Urinary bladder (tissue), 4 donors: ENCODE data around the gene VSIG8. TPM values are rescaled to one million over a fixed set of nuclear protein-coding genes. Genes with fewer than 3 reads are reported as not detected.
"Not testable (repeated sequence)": the region's sequence is repeated elsewhere in the genome, so short reads cannot be mapped to it uniquely, and the experiment has no call there.

ENCODE experiments used
- DNase-seq: peaks from one replicate; pipeline ENCODE4 v3.0.0-alpha.2; 2015; ENCODE audit errors: extremely low spot score
- H3K27ac ChIP-seq: one replicate; pipeline ENCODE4 v1.5.1; 2013; ENCODE audit warnings: low read depth, mild to moderate bottlenecking, moderate library complexity
- H3K36me3 ChIP-seq: one replicate; pipeline ENCODE4 v1.6.1; 2013; ENCODE audit warnings: mild to moderate bottlenecking, moderate library complexity; ENCODE audit not compliant: insufficient read depth
- H3K4me1 ChIP-seq: one replicate; pipeline ENCODE4 v1.6.1; 2013; ENCODE audit warnings: mild to moderate bottlenecking, moderate library complexity; ENCODE audit not compliant: insufficient read depth
- H3K4me3 ChIP-seq: one replicate; pipeline ENCODE4 v1.5.1; 2013; ENCODE audit warnings: low read depth, low read length
- WGBS: extraction: QIAGEN DNeasy Blood & Tissue Kit; methylation state at CpG from one replicate; pipeline ENCODE4 v1.1.7; 2013; 5-methylcytosine and 5-hydroxymethylcytosine counted together
- polyA plus RNA-seq: library from polyadenylated mRNA; stranded (reverse); fragments of 200-250 nt; gene quantifications from one replicate; pipeline ENCODE4 v1.2.3, GENCODE V29; 2013
- total RNA-seq: library from RNA; depleted of rRNA; stranded (reverse); fragments of >200 nt; gene quantifications from one replicate; pipeline ENCODE4 v1.2.3, GENCODE V29; 2014
- donor health status: healthy with polysubstance abuse.
- donor health status: healthy.

The VSIG8 gene, protein sequence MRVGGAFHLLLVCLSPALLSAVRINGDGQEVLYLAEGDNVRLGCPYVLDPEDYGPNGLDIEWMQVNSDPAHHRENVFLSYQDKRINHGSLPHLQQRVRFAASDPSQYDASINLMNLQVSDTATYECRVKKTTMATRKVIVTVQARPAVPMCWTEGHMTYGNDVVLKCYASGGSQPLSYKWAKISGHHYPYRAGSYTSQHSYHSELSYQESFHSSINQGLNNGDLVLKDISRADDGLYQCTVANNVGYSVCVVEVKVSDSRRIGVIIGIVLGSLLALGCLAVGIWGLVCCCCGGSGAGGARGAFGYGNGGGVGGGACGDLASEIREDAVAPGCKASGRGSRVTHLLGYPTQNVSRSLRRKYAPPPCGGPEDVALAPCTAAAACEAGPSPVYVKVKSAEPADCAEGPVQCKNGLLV
- total RNA-seq (not detected), polyA plus RNA-seq (0.05 TPM)

DNA sequence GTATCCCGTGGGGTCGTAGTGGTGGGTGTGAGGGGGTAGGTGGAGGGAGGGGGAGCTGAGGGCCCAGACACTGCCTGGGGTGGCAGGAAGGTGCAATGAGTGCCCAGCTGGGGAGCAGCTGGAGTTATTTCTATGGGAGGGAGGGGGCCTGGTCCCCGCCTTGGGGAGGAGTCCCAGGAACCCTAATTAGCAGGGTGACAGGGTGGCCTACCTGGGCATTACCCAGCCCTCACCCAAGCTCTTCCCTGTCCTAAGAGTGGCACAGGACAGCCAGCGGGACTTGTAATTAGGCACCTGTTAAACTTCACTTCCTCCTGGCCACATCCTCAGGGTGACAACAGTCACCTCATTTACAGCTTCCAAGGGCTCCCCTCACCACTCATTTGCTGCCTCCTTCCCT is at the start of gene VSIG8:
Gene VSIG8 (minus strand): TSS at position 101 of the 400 bp plus-strand sequence. CDS start 136 bp downstream, outside the sequence.
- no peaks in the 10 kb centered on the region for H3K4me1 ChIP-seq
- no peaks in the 10 kb centered on the region for H3K36me3 ChIP-seq
- no peak within 1 kb of the TSS for H3K27ac ChIP-seq
- WGBS: 82% methylated on average over 4 of the region's 4 CpGs
- DNase-seq: no peak
- H3K4me3 ChIP-seq: no peak within 1 kb of the TSS

DNA sequence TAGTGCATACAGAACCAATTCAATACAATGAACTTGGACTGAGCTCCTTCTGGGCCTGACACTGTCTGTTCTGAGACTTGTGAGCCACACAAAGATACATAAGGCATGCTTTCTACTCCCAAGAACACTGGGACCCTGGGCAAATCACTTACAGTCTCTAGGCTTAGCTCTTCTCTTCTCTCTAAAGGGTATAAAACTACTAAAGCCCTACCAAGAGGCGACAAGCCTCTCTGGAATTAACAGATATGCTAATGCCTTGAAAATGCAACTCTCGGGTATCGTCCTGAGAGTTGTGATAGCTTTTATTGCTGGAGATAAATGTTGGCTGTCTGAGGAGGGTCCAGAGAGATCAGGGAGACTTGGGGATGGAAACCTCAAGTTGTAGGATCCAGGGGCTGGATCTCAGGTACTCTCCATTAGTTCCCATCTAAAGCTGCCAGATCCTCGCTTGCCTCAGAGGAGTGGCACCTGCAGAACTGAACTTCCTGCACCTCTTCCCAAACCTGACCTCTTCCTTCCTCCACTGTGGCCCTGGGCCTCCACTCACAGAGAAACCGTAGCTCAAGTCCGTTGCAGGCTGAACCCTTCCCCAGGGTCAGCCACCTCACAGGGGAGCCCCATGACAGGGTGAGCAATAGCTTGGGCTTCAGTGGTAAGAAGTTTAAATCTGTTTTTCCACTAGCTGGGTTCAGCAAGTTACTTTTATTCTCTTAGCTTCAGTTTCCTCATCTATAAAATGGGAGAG is 49.0 kb upstream of the VSIG8 start:
- Histone ChIP-seq H3K4me3 (no peak overlapping the region), H3K27ac (no peak overlapping the region), H3K4me1 (no peaks in the 10 kb centered on the region), H3K36me3 (no peaks in the 10 kb centered on the region)
- DNase-seq: no peak
- WGBS: 77% methylated on average over 6 of the region's 6 CpGs

DNA sequence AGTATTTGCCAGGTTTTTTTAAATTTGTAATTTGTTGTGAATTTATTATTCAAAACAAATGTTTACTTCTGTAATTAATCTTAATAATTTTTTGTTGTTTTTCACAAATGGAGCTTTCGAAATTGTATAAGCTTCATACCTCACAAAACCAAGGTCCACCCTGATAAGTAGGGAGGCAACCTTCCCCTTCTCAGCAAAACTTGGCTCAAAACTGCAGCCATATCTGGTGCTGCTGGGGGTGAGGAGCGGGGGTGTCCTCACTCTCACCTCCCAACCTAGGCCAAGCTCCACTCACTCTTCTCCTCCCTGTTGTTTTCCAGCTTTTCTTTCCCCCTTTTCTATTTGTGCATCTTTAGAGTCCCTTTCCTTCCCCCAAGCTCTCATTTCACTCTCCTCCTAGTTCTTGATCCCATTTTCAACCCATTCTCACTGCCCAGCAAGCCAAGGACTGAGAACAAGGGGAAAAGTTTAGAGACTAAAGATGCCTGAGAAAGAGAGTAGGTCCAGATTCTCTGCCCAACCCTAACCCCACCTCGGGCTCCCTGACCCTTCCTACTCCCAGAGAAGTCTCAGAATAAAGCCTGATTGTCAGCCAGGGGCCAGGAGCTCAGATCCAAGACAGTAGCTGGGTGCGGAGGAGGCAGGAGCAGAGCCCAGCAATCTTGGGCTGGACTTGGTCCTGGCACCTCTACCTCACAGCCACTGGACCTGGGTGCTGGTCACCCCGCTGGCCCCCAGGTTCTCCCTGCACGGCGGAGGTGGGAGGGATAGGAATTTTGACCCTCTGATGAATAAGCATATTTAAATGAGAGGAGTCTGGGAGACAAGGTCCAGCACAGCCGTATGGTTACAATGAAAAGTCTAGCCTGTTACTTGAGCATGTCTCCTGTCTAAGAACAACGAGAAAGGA is 45.8 kb upstream of the VSIG8 start:
- Histone ChIP-seq H3K4me1 (no peaks in the 10 kb centered on the region), H3K36me3 (no peaks in the 10 kb centered on the region), H3K4me3 (no peak overlapping the region), H3K27ac (no peak overlapping the region)
- DNase-seq: no peak
- 83% methylated on average over 9 of the region's 9 CpGs for WGBS

DNA sequence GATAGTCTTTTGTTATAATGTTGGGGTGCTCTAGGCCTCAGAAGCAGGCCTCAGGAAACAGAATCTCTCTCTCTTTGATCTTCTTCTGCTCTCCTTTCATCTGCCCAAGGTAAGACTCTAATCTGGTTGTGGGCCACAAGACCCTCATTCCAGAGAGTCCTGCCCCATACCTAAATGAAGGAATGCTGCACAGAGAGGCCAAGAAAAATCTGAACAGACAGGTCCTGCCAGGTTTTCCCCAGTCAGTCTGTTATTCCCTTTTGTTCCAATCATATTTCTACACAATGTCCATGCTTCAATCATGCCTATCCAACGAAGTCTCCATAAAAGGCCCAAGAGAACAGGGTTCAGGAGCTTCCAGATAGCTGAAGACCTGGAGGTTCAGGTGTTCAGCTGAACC is 44.5 kb upstream of the VSIG8 start:
- Histone ChIP-seq H3K36me3 (no peaks in the 10 kb centered on the region), H3K27ac (no peak overlapping the region), H3K4me1 (no peaks in the 10 kb centered on the region), H3K4me3 (no peak overlapping the region)
- 67% methylated on average over 1 of the region's 1 CpG for WGBS
- no peak for DNase-seq

DNA sequence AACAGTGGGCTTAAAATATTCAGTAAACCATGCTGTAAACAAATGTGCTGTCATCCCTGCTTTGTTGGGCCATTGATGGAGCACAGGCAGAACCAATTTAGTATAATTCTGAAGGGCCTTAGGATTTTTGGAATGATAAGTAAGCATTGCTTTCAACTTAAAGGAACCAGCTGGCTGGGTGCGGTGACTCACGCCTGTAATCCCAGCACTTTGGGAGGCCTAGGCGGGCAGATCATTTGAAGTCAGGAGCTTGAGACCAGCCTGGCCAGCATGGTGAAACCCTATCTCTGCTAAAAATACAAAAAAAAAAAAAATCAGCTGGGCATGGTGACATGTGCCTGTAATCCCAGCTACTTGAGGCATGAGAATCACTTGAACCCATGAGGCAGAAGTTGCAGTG is 41.6 kb upstream of the VSIG8 start:
- DNase-seq, H3K4me3 ChIP-seq, H3K36me3 ChIP-seq, H3K4me1 ChIP-seq, H3K27ac ChIP-seq: not testable (repeated sequence)
- WGBS: 82% methylated on average over 3 of the region's 3 CpGs

DNA sequence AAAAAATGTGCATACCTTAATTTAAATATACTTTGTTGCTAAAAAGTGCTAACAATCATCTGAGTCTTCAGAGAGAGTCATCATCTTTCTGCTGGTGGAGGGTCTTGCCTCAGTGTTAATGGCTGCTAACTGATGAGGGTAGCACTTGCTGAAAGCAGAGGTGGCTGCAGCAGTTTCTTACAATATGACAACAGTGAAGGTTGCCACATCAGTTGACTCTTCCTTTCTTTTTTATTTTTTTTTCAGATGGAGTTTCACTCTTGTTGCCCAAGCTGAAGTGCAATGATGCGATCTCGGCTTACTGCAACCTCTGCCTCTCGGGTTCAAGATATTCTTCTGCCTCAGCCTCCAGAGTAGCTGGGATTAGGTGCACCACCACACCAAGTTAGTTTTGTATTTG is 40.1 kb upstream of the VSIG8 start:
- no peak for DNase-seq
- Histone ChIP-seq H3K36me3 (no peaks in the 10 kb centered on the region), H3K4me3 (no peak overlapping the region), H3K4me1 (peaks cover 2% of the 10 kb centered on the region), H3K27ac (no peak overlapping the region)
- 98% methylated on average over 3 of the region's 3 CpGs for WGBS

DNA sequence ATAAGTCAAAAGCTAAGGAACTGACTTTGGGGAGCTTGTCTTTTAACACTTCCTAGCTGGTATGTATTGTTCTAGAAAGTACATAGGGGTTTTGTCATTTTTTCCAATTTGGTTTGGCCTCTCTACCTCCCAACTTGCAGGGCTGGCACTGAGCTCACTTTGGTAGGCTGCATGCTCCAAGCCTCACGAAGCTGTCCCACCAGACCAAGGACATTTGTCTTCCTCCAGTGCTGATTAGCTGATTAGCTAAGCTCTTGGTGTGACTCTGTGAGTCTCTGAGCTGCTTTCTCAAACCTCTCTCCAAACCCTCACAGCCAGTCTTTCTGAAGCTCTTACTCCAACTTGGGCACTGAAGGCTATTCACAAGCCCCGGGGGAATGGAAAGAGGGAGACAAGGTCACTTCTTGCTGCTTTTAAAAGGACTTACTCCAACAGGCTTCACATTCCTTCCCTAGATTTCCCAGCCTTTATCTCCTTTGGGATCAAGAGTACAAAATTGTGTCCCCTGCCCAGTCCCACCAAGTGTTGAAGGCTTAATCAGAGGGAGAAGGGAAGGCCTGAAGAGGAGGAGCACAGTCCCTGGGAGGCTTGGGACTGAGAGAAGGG is 38.4 kb upstream of the VSIG8 start:
- DNase-seq: no peak
- no peak overlapping the region for H3K27ac ChIP-seq

DNA sequence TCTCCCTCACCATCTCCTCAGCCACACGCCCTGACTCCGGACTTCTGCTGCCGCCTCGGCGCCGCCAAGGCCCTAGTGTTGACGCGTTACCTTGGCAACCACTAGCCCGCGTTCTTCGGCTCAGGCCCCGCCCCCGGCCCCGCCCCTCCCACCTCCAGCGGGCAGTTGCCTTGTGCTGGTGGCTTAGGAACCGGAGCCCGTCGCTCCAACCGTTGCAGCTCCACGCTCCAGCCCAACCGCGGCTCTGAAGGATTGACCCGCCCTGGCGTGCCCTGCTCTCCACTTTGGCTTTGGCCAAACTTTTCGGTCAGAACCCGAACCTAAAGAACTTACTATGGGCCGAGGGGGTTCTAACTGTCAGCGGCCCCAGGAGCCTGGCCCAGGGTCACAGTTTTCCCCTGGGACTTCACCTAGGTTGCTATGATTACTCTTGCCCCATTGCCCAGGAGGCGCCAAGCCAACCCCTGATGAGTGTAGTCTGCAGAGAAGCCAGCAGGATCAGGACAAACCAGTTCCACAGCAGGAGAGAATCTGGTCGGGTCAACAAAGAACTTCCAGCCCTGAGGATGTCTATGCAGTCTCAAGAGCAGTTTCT is 37.7 kb upstream of the VSIG8 start, which contains the start of gene CFAP45:
Gene CFAP45 (minus strand): TSS at position 80 of the 595 bp plus-strand sequence. CDS start 67 bp downstream, at position 13.
- DNase-seq: no peak
- 18% methylated on average over 30 of the region's 30 CpGs for WGBS
- H3K27ac ChIP-seq: peak within 1 kb of the TSS; percentile 74
- H3K36me3 ChIP-seq: no peaks in the 10 kb centered on the region
- H3K4me1 ChIP-seq: peaks cover 2% of the 10 kb centered on the region
- no peak within 1 kb of the TSS for H3K4me3 ChIP-seq

More for the DNA sequence above, 38.4 kb upstream of the VSIG8 start:
- Histone ChIP-seq H3K4me1 (peaks cover 2% of the 10 kb centered on the region), H3K36me3 (no peaks in the 10 kb centered on the region), H3K4me3 (no peak overlapping the region)
- WGBS: 74% methylated on average over 2 of the region's 2 CpGs

DNA sequence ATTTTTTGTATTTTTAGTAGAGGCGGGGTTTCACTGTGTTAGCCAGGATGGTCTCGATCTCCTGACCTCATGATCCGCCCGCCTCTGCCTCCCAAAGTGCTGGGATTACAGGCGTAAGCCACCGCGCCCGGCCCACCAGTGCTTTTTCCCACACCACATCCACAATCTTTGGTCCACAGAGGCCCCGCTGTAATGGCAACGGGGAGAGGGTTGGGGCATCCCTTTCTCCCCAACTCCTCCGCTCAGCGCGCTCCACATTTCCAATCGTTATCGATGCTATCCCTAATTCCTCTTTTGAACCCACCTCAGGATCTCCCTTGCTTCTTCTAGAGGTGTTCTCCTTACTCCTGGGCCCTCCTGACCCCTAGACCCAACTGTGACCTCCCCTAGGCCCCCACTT is 37.2 kb upstream of the VSIG8 start:
- H3K27ac ChIP-seq: peak overlapping the region; percentile 27
- not testable (repeated sequence) for H3K36me3 ChIP-seq, H3K4me1 ChIP-seq, H3K4me3 ChIP-seq, DNase-seq
- WGBS: 89% methylated on average over 14 of the region's 15 CpGs

DNA sequence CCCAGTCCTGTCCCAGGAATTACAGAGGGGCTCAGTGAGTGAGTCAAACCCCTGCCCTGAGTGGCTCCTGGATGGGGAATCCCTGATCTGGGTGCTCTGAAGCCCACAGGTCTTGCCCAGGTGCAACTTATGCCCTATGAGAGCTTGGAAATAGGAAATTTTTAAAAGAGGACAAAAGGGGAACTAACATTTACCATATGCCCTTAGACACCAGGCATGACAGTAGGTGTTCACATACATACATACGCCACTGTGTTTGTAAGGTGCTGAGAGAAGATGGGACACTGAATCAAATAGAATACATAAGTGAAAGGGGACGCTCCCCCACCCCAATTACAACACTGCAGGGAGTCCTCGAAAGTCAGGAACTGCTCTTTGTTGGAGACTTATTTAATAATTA is 36.1 kb upstream of the VSIG8 start:
- 95% methylated on average over 3 of the region's 3 CpGs for WGBS

DNA sequence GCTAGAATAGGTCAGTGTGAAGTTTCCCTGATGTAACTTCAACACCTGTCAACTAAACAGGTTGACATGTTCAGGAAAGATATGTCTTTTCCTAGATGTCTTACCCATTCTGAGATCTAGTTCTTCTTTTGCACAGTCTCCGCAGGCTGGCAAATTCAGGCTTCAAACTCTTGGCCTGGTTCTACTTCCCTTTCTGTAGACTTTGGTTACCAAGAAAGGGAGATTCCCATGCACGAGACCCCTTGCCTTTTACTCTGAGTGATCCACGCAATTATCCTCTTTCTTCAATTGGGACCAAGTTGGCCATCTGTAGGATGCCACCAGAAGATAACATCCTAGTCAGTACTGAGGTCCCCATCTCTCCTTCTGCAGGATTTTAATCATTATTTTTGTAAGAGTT is 35.5 kb upstream of the VSIG8 start:
- Histone ChIP-seq H3K4me3 (no peak overlapping the region), H3K36me3 (no peaks in the 10 kb centered on the region), H3K4me1 (peaks cover 2% of the 10 kb centered on the region), H3K27ac (no peak overlapping the region)
- DNase-seq: no peak
- WGBS: 91% methylated on average over 3 of the region's 3 CpGs

More for the DNA sequence above, 36.1 kb upstream of the VSIG8 start:
- Histone ChIP-seq H3K4me1 (peaks cover 2% of the 10 kb centered on the region), H3K27ac (no peak overlapping the region), H3K36me3 (no peaks in the 10 kb centered on the region), H3K4me3 (no peak overlapping the region)
- DNase-seq: no peak

DNA sequence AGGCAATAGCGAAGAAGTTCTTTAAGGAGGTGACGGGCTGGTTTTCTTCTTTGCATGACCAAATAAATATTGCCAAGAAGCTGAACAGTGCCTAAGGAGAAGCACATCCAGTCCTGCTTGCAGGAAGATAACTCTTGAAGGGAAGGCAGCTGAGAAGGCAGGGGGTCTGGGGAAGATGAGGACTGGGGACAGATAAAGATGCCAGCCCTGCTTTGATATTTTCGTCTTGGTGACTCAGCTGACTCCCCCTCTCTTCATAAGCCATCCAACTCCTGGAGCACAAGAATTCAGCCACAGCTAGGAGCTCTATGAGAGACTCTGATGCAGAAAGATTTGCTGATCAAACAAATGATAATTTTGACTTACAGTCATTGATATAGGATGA is 34.1 kb upstream of the VSIG8 start:
- Histone ChIP-seq H3K27ac (no peak overlapping the region), H3K4me1 (peaks cover 2% of the 10 kb centered on the region), H3K36me3 (no peaks in the 10 kb centered on the region), H3K4me3 (no peak overlapping the region)
- 55% methylated on average over 3 of the region's 3 CpGs for WGBS
- no peak for DNase-seq
